SK-N-SH (cell line): ENCODE data around the gene GLE1. TPM values are rescaled to one million over a fixed set of nuclear protein-coding genes. Genes with fewer than 3 reads are reported as not detected.

Source experiments
- CTCF ChIA-PET: fragments of 300-600, 350-600 bp; formaldehyde crosslinking; extraction: SDS; loops from one replicate; lab custom pipeline; 2021; lab: Yijun Ruan, JAX
- POLR2A ChIA-PET: fragments of 350-600 bp; sonication (Branson Sonifier 250); formaldehyde crosslinking; extraction: SDS; loops from one replicate; lab custom pipeline; 2020; ENCODE audit warnings: antibody characterized with exemption, inconsistent platforms; lab: Yijun Ruan, JAX
- DNase-seq: peaks from one replicate; pipeline ENCODE4 v3.0.0; 2012
- H2AFZ ChIP-seq: fragments of 200-600 bp; sonication (generic); 2 replicates; pipeline ENCODE4 v1.8.1; 2016; ENCODE audit warnings: antibody characterized with exemption, mild to moderate bottlenecking, low read depth
- H3F3A ChIP-seq: fragments of 200-600 bp; sonication (generic); replicated peaks from 2 replicates; pipeline ENCODE3; 2016; ENCODE audit warnings: antibody characterized with exemption, mild to moderate bottlenecking; ENCODE audit not compliant: insufficient read depth
- H3K27ac ChIP-seq, 2 experiments: fragments of 200-500 bp in 1 of 2; fragments of 200-600 bp in 1 of 2; sonication (Bioruptor generic) in 1 of 2; sonication (generic), shearing (Covaris generic) in 1 of 2; 2 replicates each; pipeline versions ENCODE4 v1.5.1 to v1.6.1; 2014 to 2016; ENCODE audit warnings: low read depth in 2 of 2, inconsistent platforms in 1 of 2, low read length in 1 of 2, mild to moderate bottlenecking in 1 of 2, mixed read lengths in 1 of 2
- H3K27me3 ChIP-seq: fragments of 200-600 bp; sonication (generic), shearing (Covaris generic); 2 replicates; pipeline ENCODE4 v1.6.1; 2016; ENCODE audit warnings: mixed run types; ENCODE audit not compliant: insufficient read depth
- H3K36me3 ChIP-seq, 2 experiments: fragments of 200-500 bp in 1 of 2; fragments of 200-600 bp in 1 of 2; sonication (Bioruptor generic) in 1 of 2; sonication (generic) in 1 of 2; replicated peaks in 1 of 2; 2 replicates each; pipeline versions ENCODE3 to v1.5.1; 2014 to 2016; ENCODE audit warnings: low read length in 1 of 2, mild to moderate bottlenecking in 1 of 2; ENCODE audit not compliant: insufficient read depth in 2 of 2, control insufficient read depth in 1 of 2
- H3K4me1 ChIP-seq, 2 experiments: fragments of 200-500 bp in 1 of 2; fragments of 200-600 bp in 1 of 2; sonication (Bioruptor generic) in 1 of 2; sonication (generic), shearing (Covaris generic) in 1 of 2; 2 replicates each; pipeline versions ENCODE4 v1.5.1 to v1.6.1; 2014 to 2016; ENCODE audit warnings: low read depth in 1 of 2, low read length in 1 of 2, mixed run types in 1 of 2; ENCODE audit not compliant: insufficient read depth in 2 of 2, control insufficient read depth in 1 of 2
- H3K4me2 ChIP-seq: fragments of 200-600 bp; sonication (generic), shearing (Covaris generic); 2 replicates; pipeline ENCODE4 v1.6.1; 2017; ENCODE audit warnings: mixed run types
- H3K4me3 ChIP-seq, 2 experiments: fragments of 200-500 bp in 1 of 2; fragments of 200-600 bp in 1 of 2; sonication (Bioruptor generic) in 1 of 2; sonication (generic), shearing (Covaris generic) in 1 of 2; 2 replicates each; pipeline versions ENCODE4 v1.5.1 to v1.8.1; 2014 to 2016; ENCODE audit warnings: low read depth in 2 of 2, inconsistent platforms in 1 of 2, low read length in 1 of 2, mild to moderate bottlenecking in 1 of 2, mixed read lengths in 1 of 2, moderate library complexity in 1 of 2
- H3K79me2 ChIP-seq: fragments of 200-600 bp; sonication (generic); 2 replicates; pipeline ENCODE4 v1.8.1; 2017; ENCODE audit warnings: mild to moderate bottlenecking; ENCODE audit not compliant: insufficient read depth
- H3K9ac ChIP-seq: fragments of 200-600 bp; sonication (generic); 2 replicates; pipeline ENCODE4 v1.6.1; 2017; ENCODE audit warnings: mixed run types
- H3K9me2 ChIP-seq: fragments of 200-600 bp; sonication (generic); 2 replicates; pipeline ENCODE4 v1.6.1; 2017; ENCODE audit warnings: mixed run types
- H3K9me3 ChIP-seq: fragments of 200-600 bp; sonication (generic); 2 replicates; pipeline ENCODE4 v1.6.1; 2017; ENCODE audit warnings: mixed run types, mild to moderate bottlenecking, moderate library complexity
- H4K20me1 ChIP-seq: fragments of 200-600 bp; sonication (generic); 2 replicates; pipeline ENCODE4 v1.6.1; 2017; ENCODE audit warnings: mild to moderate bottlenecking, mixed run types; ENCODE audit not compliant: insufficient read depth
- FOSL2 ChIP-seq: IDR thresholded peaks from 2 replicates; pipeline ENCODE4 v1.4.0; 2012; ENCODE audit warnings: low read depth, mild to moderate bottlenecking, moderate library complexity, borderline replicate concordance
- IRF3 ChIP-seq: fragments of 150-350 bp; IDR thresholded peaks from 2 replicates; pipeline ENCODE4 v1.6.1; 2016; ENCODE audit warnings: mild to moderate bottlenecking, low read depth, low read length
- MXI1 ChIP-seq: IDR thresholded peaks from 2 replicates; pipeline ENCODE4 v1.6.1; 2012; ENCODE audit warnings: mild to moderate bottlenecking, low read depth, low read length, improper control_type of control experiment
- NRF1 ChIP-seq: IDR thresholded peaks from 2 replicates; pipeline ENCODE4 v1.6.1; 2012; ENCODE audit warnings: low read depth, mild to moderate bottlenecking, low read length
- RCOR1 ChIP-seq: fragments of 150-350 bp; IDR thresholded peaks from 2 replicates; pipeline ENCODE4 v1.6.1; 2017; ENCODE audit warnings: antibody characterized with exemption, low read length
- SMC3 ChIP-seq: IDR thresholded peaks from 2 replicates; pipeline ENCODE4 v1.6.1; 2012; ENCODE audit warnings: low read depth, low read length, improper control_type of control experiment
- TAF1 ChIP-seq: IDR thresholded peaks from 2 replicates; pipeline ENCODE4 v1.6.1; 2012; ENCODE audit warnings: low read depth, mild to moderate bottlenecking, low read length, moderate library complexity, borderline replicate concordance
- TCF12 ChIP-seq: IDR thresholded peaks from 2 replicates; pipeline ENCODE4 v1.4.0; 2012
- YY1 ChIP-seq: IDR thresholded peaks from 2 replicates; pipeline ENCODE4 v1.4.0; 2012; ENCODE audit warnings: low read depth, mild to moderate bottlenecking
- WGBS: methylation state at CpG from one replicate; pipeline ENCODE4 v1.1.6; 2017; ENCODE audit warnings: low lambda C conversion rate; 5-methylcytosine and 5-hydroxymethylcytosine counted together
- polyA plus RNA-seq, 3 experiments: library from polyadenylated mRNA; depleted of rRNA; stranded (reverse); fragments of >200 nt; gene quantifications; 2 replicates each; pipeline ENCODE4 v1.2.3, GENCODE V29; 2012
- TF ChIP-seq, protein P1 (sequence below): IDR thresholded peaks from 2 replicates; pipeline ENCODE4 v1.4.0; 2012; ENCODE audit warnings: low read depth
- TF ChIP-seq, protein P2 (sequence below): IDR thresholded peaks from 2 replicates; pipeline ENCODE4 v1.4.0; 2012; ENCODE audit warnings: low read depth, borderline replicate concordance
- TF ChIP-seq, protein P3 (sequence below): IDR thresholded peaks from 2 replicates; pipeline ENCODE4 v1.4.0; 2012; ENCODE audit warnings: low read depth, borderline replicate concordance

The GLE1 gene
- polyA plus RNA-seq, 1 of the 3 experiments (the other 2 are of a cell fraction) = 13.8 TPM

DNA sequence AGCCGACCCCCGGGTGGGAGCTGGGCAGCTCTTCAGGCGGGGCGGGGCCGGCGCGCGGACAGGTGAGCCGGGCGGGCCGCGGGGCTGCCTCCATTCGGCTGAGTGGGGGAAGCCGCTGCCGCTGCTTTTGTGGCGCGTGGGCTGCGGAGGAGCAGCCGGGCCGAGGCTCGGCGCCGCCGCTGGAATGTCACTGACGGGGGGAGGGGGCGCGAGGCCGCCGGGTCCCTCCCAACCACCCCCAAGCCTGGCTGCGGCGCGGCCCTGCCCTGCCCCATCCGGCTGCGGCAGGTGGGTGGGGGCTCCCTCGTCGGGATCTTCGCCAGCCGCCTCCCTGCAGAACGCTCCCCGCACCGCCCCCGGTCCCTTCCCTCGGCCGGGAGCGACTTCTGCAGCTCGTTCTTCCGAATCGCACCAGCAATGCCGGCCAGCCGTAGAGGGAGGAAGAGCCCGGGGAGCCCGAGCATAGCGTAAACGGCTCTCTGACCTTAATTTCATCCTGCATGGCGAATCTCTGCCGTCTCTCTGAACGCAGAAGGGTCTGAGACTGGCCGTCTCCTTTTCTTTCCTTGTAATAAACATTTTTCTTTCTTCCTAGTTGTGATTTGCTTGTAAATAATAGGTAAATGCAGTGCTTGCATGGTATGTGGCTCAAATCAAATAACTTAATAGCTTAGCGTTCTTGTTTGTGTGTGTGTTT is 48.4 kb downstream of the GLE1 start:
- peak overlapping the region; percentile 75 to 87 for H3K27ac ChIP-seq
- H3K4me2 ChIP-seq = peak overlapping the region; percentile 89
- no peaks in the 10 kb centered on the region for H3K9me2 ChIP-seq
- ChIA-PET CTCF (interaction anchor here (0.7 to 2.7 kb wide), 4 partner anchors 10 to 532 kb away, joined by 3 to 8 read pairs (median 5); no protein-coding TSS in a partner anchor), POLR2A (interaction anchor here (0.5 to 3.7 kb wide), 9 partner anchors 9 to 1727 kb away, joined by 3 to 15 read pairs (median 3); partner anchors contain the start of genes GLE1 and URM1)
- no peaks in the 10 kb centered on the region for H3K27me3 ChIP-seq
- WGBS = under 1% methylated on average over 11 of the region's 59 CpGs
- H4K20me1 ChIP-seq = peaks cover 44% of the 10 kb centered on the region
- peak overlapping the region; percentile 85 to 92 for H3K4me3 ChIP-seq
- TF ChIP-seq RCOR1 = no peak
- no peak for TF ChIP-seq TCF12
- TF ChIP-seq IRF3 = no peak
- peak; percentile 62; the same call in 1 of the 2 replicates for TF ChIP-seq MXI1
- no peak for TF ChIP-seq SMC3
- TF ChIP-seq YY1 = peak; percentile 30; the same call in 1 of the 2 replicates
- TF ChIP-seq, protein P1, sequence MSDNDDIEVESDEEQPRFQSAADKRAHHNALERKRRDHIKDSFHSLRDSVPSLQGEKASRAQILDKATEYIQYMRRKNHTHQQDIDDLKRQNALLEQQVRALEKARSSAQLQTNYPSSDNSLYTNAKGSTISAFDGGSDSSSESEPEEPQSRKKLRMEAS = no peak
- no peak for TF ChIP-seq FOSL2
- peaks cover 29 to 42% of the 10 kb centered on the region in 2 experiments for H3K4me1 ChIP-seq
- no peaks in the 10 kb centered on the region for H3K9me3 ChIP-seq
- no peak overlapping the region for H2AFZ ChIP-seq
- H3K79me2 ChIP-seq = peaks cover 54% of the 10 kb centered on the region
- H3K36me3 ChIP-seq = peaks cover 3 to 11% of the 10 kb centered on the region in 2 experiments
- H3F3A ChIP-seq = peaks cover 39% of the 10 kb centered on the region
- peak overlapping the region; percentile 87 for H3K9ac ChIP-seq
- DNase-seq = peak; percentile 80

DNA sequence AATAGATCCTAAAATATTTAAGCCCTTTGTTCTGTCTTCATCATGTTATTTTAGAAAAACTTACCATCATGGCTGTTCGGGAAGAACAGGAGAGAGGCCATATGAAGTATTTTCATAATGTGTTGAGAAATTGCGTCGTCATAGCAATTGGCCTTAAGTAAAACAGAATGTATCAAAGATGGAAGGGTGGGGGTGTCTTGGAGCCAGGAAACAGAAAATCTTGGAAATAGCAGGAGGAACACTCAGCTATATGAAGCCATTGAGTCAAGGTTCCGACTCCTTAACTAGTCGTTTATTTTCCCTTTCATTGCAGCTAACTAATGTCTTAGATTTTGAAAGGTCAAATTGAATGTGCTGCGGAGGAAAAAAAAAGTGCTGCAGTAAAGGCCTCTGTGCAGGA is 49.2 kb downstream of the GLE1 start:
- CTCF ChIA-PET = interaction anchor here (0.7 to 1.5 kb wide), 4 partner anchors 19 to 531 kb away, joined by 3 to 6 read pairs (median 3); no protein-coding TSS in a partner anchor
- no peaks in the 10 kb centered on the region for H3K9me2 ChIP-seq
- H3K27ac ChIP-seq = peak overlapping the region; percentile 75 to 87
- H3K4me1 ChIP-seq = peaks cover 34 to 50% of the 10 kb centered on the region in 2 experiments
- H4K20me1 ChIP-seq = peaks cover 52% of the 10 kb centered on the region
- DNase-seq = no peak
- no peak overlapping the region for H2AFZ ChIP-seq
- TF ChIP-seq NRF1 (no peak), IRF3 (no peak), TAF1 (no peak)
- TF ChIP-seq, protein P2, sequence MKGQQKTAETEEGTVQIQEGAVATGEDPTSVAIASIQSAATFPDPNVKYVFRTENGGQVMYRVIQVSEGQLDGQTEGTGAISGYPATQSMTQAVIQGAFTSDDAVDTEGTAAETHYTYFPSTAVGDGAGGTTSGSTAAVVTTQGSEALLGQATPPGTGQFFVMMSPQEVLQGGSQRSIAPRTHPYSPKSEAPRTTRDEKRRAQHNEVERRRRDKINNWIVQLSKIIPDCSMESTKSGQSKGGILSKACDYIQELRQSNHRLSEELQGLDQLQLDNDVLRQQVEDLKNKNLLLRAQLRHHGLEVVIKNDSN = no peak
- TF ChIP-seq, protein P3, sequence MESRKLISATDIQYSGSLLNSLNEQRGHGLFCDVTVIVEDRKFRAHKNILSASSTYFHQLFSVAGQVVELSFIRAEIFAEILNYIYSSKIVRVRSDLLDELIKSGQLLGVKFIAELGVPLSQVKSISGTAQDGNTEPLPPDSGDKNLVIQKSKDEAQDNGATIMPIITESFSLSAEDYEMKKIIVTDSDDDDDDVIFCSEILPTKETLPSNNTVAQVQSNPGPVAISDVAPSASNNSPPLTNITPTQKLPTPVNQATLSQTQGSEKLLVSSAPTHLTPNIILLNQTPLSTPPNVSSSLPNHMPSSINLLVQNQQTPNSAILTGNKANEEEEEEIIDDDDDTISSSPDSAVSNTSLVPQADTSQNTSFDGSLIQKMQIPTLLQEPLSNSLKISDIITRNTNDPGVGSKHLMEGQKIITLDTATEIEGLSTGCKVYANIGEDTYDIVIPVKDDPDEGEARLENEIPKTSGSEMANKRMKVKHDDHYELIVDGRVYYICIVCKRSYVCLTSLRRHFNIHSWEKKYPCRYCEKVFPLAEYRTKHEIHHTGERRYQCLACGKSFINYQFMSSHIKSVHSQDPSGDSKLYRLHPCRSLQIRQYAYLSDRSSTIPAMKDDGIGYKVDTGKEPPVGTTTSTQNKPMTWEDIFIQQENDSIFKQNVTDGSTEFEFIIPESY = no peak
- POLR2A ChIA-PET = interaction anchor here (0.5 to 3.7 kb wide), 4 partner anchors 10 to 1728 kb away, joined by 3 to 15 read pairs (median 6); partner anchors contain the start of genes GLE1 and URM1
- peaks cover 3 to 11% of the 10 kb centered on the region in 2 experiments for H3K36me3 ChIP-seq
- peak overlapping the region; percentile 85 to 92 for H3K4me3 ChIP-seq
- H3K9ac ChIP-seq = peak overlapping the region; percentile 87
- peaks cover 47% of the 10 kb centered on the region for H3F3A ChIP-seq
- H3K27me3 ChIP-seq = no peaks in the 10 kb centered on the region
- no peaks in the 10 kb centered on the region for H3K9me3 ChIP-seq
- WGBS = 22% methylated on average over 6 of the region's 6 CpGs
- peak overlapping the region; percentile 89 for H3K4me2 ChIP-seq
- H3K79me2 ChIP-seq = peaks cover 63% of the 10 kb centered on the region
